ENCODE measurements around the gene NLGN2. TPM values are rescaled to one million over a fixed set of nuclear protein-coding genes. Genes with fewer than 3 reads are reported as not detected.

The NLGN2 gene
- total and polyA plus RNA-seq, 2 experiments from 2014 or later = 14.4 to 38.7 TPM

DNA sequence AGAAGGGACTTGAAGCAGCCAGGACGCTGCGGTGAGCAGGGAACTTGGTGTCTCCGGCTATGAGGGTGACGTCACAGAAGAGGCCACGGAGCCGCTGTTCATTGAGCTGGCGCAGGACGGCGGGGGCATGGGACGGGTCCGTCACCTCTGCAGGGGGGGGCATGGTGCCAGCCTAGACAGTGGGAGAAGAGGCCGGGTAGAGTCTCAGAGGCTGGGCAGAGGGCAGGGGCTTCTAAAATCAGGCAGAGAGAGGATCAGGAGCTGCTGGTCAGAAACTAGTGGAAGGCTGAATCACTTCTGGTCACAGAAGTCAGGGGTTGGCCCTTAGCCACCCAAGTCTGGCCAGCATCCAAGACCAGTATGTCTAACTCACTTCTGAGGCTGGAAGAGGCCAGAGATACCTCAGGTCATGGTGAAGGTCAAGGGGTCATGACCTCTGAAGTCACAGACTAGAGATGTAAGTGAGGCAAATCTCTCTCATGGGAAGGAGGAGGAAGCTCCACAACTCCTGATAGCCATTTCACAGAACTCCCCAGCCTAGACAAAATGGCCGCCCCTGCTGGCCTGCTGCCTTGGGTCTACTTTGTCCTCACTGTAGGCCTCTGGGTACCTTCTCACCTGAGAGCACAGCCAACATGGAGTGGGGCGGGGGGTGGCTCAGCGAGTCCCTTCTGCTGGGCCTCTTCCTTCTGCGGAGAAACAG is 59.1 kb downstream of the NLGN2 start:
- no peak overlapping the region for H2AFZ ChIP-seq
- H3F3A ChIP-seq (replicated peaks; ENCODE audit: low read depth) = no peaks in the 10 kb centered on the region
- Mint-ChIP-seq H3K9me3 (no peaks in the 10 kb centered on the region), H3K36me3 (ENCODE audit: low read depth) (peaks cover 7% of the 10 kb centered on the region), H3K27ac (peak overlapping the region; percentile 89), H3K27me3 (ENCODE audit: insufficient read depth, low read depth, poor library complexity) (peaks cover 10% of the 10 kb centered on the region), H3K4me3 (no peak overlapping the region), H3K4me1 (peaks cover 8% of the 10 kb centered on the region; the same call in 2 of the 3 replicates)
- H3K9me2 ChIP-seq (ENCODE audit: insufficient read depth) = no peaks in the 10 kb centered on the region
- DNase-seq (ENCODE audit: low spot score) (no peak), ATAC-seq (no peak)
- TF ChIP-seq EZH2phosphoT487 (IDR thresholded peaks at IDR 0.05; ENCODE audit: unreplicated experiment) (no peak), EZH2 (IDR thresholded peaks at IDR 0.05; ENCODE audit: low read depth, unreplicated experiment) (no peak), CREB1 (CRISPR knock-in tag; IDR thresholded peaks at IDR 0.05; ENCODE audit: low read depth) (no peak), STAT1 (IDR thresholded peaks at IDR 0.05; ENCODE audit: unreplicated experiment) (no peak), REST (IDR thresholded peaks at IDR 0.05; ENCODE audit: unreplicated experiment) (no peak), ZNF114 (CRISPR knock-in tag; IDR thresholded peaks at IDR 0.05) (no peak), POLR2AphosphoS5 (IDR thresholded peaks at IDR 0.05; ENCODE audit: low read depth) (no peak), JUNB (IDR thresholded peaks at IDR 0.05; ENCODE audit: unreplicated experiment) (no peak), ETS1 (IDR thresholded peaks at IDR 0.05) (no peak), ZNF331 (CRISPR knock-in tag; IDR thresholded peaks at IDR 0.05; ENCODE audit: low read depth) (no peak), NANOG (IDR thresholded peaks at IDR 0.05; ENCODE audit: borderline replicate concordance) (no peak)
- TF ChIP-seq, protein P1, sequence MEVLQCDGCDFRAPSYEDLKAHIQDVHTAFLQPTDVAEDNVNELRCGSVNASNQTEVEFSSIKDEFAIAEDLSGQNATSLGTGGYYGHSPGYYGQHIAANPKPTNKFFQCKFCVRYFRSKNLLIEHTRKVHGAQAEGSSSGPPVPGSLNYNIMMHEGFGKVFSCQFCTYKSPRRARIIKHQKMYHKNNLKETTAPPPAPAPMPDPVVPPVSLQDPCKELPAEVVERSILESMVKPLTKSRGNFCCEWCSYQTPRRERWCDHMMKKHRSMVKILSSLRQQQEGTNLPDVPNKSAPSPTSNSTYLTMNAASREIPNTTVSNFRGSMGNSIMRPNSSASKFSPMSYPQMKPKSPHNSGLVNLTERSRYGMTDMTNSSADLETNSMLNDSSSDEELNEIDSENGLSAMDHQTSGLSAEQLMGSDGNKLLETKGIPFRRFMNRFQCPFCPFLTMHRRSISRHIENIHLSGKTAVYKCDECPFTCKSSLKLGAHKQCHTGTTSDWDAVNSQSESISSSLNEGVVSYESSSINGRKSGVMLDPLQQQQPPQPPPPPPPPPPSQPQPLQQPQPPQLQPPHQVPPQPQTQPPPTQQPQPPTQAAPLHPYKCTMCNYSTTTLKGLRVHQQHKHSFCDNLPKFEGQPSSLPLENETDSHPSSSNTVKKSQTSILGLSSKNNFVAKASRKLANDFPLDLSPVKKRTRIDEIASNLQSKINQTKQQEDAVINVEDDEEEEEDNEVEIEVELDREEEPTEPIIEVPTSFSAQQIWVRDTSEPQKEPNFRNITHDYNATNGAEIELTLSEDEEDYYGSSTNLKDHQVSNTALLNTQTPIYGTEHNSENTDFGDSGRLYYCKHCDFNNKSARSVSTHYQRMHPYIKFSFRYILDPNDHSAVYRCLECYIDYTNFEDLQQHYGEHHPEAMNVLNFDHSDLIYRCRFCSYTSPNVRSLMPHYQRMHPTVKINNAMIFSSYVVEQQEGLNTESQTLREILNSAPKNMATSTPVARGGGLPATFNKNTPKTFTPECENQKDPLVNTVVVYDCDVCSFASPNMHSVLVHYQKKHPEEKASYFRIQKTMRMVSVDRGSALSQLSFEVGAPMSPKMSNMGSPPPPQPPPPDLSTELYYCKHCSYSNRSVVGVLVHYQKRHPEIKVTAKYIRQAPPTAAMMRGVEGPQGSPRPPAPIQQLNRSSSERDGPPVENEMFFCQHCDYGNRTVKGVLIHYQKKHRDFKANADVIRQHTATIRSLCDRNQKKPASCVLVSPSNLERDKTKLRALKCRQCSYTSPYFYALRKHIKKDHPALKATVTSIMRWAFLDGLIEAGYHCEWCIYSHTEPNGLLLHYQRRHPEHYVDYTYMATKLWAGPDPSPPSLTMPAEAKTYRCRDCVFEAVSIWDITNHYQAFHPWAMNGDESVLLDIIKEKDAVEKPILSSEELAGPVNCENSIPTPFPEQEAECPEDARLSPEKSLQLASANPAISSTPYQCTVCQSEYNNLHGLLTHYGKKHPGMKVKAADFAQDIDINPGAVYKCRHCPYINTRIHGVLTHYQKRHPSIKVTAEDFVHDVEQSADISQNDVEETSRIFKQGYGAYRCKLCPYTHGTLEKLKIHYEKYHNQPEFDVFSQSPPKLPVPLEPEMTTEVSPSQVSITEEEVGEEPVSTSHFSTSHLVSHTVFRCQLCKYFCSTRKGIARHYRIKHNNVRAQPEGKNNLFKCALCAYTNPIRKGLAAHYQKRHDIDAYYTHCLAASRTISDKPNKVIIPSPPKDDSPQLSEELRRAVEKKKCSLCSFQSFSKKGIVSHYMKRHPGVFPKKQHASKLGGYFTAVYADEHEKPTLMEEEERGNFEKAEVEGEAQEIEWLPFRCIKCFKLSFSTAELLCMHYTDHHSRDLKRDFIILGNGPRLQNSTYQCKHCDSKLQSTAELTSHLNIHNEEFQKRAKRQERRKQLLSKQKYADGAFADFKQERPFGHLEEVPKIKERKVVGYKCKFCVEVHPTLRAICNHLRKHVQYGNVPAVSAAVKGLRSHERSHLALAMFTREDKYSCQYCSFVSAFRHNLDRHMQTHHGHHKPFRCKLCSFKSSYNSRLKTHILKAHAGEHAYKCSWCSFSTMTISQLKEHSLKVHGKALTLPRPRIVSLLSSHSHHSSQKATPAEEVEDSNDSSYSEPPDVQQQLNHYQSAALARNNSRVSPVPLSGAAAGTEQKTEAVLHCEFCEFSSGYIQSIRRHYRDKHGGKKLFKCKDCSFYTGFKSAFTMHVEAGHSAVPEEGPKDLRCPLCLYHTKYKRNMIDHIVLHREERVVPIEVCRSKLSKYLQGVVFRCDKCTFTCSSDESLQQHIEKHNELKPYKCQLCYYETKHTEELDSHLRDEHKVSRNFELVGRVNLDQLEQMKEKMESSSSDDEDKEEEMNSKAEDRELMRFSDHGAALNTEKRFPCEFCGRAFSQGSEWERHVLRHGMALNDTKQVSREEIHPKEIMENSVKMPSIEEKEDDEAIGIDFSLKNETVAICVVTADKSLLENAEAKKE (CRISPR knock-in tag; IDR thresholded peaks at IDR 0.05) = no peak
- no peaks in the 10 kb centered on the region for H3K36me3 ChIP-seq (ENCODE audit: insufficient read depth)
- H4K20me1 ChIP-seq (replicated peaks; ENCODE audit: insufficient read depth) = no peaks in the 10 kb centered on the region
- H3K79me2 ChIP-seq (replicated peaks; ENCODE audit: insufficient read depth) = 0 out of 2 replicates have a peak, but pooled peaks cover 11% of the 10 kb centered on the region
- no peak overlapping the region for H3K27ac ChIP-seq (ENCODE audit: low read depth)
- peaks cover 4% of the 10 kb centered on the region; the same call in 1 of the 2 replicates for H3K4me1 ChIP-seq (ENCODE audit: insufficient read depth)
- no peak overlapping the region for H3K4me2 ChIP-seq
- no peaks in the 10 kb centered on the region for H3K27me3 ChIP-seq (ENCODE audit: insufficient read depth)
- no peak overlapping the region for H3K4me3 ChIP-seq

Measured in GM23338 (cell line).